Islet of Langerhans (tissue), 1 donor: ENCODE data around the gene NIPAL3.
A peak's percentile ranks its signal among the peaks of the same experiment; 100 is the strongest.

Experiments
- FAIRE-seq: peaks from one replicate; lab custom pipeline; 2011; peaks lifted over from hg19 to GRCh38; lab: Jason Lieb, UNC

Gene NIPAL3

GRCh38 chr1:24391882-24392603 is 23.6 kb upstream of the NIPAL3 start:
- FAIRE-seq, result no peak

GRCh38 chr1:24392604-24392946 is 23.0 kb upstream of the NIPAL3 start:
- no peak for FAIRE-seq

DNA sequence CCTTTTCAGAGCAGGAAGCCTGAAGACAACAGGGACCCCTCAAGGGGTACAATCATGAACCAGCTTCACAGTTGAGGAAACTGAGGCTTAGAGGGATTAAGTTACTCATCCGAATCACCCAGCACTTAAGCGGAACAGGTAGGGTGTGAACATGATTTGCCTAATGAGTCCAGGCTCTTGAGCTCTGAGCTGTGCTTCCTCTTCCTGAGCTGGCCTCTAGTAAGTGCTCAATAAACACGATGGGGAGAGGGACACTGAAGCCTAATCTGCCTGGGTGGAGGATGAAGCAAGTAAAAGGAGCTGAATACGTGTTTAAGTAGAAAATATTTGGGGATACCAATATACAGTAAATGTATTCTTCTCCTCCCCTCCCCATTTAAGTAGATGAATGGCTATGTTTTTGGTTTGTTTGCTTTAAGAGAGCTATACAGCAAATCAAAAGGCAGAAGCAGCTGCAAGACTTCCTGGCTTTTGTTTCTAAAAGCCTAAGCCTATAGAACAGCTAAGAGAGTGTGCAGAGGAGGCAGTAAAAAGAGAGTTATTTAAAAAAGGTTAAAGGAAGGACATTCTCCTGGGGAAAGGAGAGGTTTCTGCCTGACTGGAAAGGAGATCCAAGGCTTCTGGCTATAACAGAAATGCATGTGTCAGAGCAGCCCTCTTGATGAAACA is 22.5 kb upstream of the NIPAL3 start:
- FAIRE-seq, result no peak

- no peak for FAIRE-seq
Measured at GRCh38 chr1:24393892-24394291, 21.7 kb upstream of the NIPAL3 start.

- no peak for FAIRE-seq
Measured at GRCh38 chr1:24400065-24400464, 15.5 kb upstream of the NIPAL3 start.

- FAIRE-seq, result no peak
Measured at GRCh38 chr1:24403806-24404205, 11.8 kb upstream of the NIPAL3 start.

- FAIRE-seq, result no peak
Measured at GRCh38 chr1:24406788-24407187, 8.8 kb upstream of the NIPAL3 start.

DNA sequence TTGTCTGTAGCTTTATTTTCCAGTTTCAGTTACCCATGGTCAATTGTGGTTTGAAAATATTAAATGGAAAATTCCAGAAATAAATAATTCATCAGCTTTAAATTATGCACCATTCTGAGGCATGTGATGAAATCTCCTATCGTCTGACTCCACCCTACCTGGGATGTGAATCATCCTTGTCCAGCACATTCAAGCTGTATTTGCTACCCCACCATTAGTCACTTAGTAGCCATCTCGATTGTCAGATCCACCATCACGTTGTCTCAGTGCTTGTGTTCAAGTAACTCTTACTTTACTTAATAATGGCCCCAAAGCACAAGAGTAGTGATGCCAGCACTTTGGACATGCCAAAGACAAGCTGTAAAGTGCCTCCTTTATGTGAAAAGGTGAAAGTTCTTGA is 6.1 kb upstream of the NIPAL3 start:
- no peak for FAIRE-seq

- FAIRE-seq, result no peak
Measured at GRCh38 chr1:24410750-24411149, 4.9 kb upstream of the NIPAL3 start.

GRCh38 chr1:24411963-24412362 is 3.6 kb upstream of the NIPAL3 start:
- no peak for FAIRE-seq

DNA sequence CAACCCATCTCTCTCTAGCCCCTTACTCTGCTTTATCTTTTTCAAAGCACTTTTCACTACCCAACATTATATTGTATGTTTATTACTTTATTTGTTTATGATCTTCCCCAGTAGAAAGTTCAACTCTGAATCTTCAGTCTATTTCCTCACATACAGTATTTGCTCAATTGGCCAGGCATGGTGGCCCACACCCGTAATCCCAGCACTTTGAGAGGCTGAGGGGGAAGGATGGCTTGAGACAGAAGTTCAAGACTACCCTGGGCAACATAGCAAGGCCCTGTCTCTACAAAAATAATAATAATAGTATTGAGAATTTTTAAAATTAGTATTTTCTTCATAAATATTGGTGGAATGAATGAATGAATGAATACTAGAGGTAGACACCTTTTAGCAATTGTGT is 3.2 kb upstream of the NIPAL3 start:
- no peak for FAIRE-seq

DNA sequence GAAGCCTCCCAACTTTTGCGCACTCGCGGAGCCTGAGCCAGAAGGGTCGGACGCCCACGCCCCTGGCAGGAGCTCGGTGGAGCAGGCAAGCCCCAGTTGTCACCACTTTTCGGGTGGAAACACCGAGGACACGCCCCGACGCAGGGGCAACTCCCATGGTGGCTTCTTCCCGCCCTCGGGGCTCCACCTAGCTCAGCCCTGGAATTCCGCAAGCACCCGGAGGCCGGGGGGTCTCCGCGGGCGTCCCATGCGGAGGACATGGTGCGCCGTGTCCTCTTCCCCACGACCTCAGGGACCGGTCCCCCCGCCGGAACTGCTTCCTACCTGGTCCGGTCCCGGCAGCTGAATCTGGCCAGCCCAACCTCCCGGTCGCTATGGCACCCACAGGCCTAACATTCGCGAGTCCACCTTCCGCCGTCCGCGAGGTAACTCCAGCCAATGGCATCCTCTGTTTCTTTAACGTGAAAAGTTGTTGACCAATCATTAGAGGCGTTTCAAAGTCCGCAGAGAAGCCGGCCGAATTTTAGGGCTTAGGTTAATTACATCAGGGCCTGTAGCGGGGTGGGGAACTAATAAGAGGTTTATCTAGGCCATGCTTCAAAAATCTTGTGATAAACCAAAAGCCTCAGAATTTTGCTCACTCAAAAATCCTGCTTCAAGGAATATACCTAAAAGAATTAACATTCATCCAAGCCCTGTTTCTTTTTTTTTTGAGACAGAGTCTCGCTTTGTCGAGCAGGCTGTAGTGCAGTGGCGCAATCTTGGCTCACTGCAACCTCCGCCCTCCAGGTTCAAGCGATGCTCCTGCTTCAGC is 2.0 kb upstream of the NIPAL3 start, which contains the start of gene STPG1:
STPG1 (minus strand) TSS at position 433 of the 814 bp plus-strand sequence. CDS start 12,394 bp downstream, outside the sequence.
- peak; percentile 91 for FAIRE-seq

DNA sequence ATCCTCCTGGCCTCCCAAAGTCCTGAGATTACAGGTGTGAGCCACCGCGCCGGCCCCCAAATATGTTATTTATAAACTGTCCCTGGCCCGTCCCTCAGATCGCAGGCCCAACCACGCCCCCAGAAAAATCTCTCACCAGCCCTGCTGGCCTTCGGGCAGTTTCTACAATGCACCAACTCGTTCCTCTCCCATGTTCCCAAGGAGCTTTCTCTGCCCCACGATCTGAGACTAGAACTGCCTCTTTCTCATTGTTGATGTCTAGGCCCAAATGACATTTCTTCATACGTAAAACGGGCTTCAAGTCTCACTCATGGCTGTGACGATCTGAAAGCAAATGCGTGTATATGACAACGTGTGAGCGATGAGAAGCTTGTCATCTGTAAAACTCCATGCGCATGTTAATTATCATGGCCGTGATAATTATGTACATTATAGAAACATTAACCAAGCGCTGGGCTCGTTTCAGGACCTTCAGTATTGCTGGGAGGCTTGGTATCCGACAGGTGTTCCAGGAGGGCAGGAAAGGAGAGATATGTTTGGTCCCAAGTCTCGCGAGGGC is 748 bp upstream of the NIPAL3 start:
- FAIRE-seq, result no peak

- FAIRE-seq, result no peak
Measured at GRCh38 chr1:24415910-24416665, 486 bp downstream of the NIPAL3 start.

- FAIRE-seq, result no peak
Measured at GRCh38 chr1:24416666-24417391, 1.2 kb downstream of the NIPAL3 start.

DNA sequence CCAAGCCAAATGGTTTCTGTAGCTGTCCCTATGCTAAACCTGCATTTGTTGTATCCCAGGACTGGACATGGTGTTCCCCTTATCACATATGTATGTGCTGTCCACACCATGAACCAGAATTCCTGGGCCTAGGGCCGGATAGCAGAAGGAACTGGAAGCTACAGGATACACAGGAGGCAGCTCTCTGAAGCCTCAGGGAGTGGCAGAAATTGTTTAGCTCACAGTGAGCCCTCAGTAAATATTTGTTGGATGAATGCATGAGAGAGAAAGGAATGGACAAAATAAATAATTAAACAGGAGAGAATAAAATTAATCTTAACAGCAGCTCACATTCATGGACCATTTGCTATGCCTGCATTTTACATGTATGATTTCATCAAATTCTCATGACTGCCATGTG is 2.1 kb downstream of the NIPAL3 start:
- no peak for FAIRE-seq

DNA sequence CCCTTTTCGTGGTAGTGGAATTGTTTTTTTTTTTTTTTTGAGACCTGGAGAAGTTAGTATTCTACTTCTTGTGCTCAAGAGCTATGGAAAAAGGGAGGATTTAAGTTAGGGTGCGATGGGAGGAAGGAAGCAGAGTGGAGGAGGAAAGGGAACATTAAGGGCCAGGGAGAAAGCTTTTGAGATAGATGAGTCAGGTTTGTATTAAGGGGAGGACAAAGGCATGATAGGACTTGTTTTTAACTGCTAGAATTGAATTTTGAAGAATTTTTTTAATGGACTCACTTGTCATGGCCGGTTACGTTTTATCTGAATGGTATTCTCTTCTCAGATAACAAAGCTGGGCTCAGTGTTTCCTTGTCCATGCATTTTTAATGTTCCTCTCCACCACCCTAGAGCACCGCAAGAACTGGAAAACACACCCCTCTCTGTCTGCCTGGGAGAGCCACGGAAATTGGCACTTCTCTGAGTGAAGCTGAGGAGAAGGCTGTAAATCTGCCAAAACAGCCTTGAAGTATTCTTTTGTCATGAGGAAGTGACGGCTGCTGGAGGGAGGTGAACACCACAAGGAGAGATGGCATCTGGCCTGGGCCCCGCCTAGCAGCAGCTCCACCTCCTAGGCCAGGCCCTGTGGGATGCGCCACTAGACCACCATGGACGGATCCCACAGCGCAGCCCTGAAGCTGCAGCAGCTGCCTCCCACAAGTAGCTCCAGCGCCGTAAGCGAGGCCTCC is 3.5 kb downstream of the NIPAL3 start:
- no peak for FAIRE-seq

DNA sequence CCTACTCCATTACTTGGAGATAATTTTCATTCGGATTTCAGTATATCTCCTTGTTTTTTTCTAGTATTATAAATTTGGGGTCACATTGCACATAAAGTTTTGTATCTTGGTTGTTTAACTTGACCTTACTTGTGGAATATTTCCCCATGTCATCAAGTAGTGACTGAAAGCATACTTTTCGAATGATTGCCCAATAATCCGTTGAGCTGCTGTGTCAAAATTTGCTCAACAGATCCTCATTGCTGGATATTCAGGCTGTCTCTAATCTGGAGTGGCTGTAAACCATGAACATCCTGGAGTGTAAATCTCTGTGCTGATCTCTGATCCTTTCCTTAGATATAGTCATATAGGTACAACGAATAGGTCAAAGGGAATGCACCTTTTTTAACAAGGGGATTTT is 4.9 kb downstream of the NIPAL3 start:
- no peak for FAIRE-seq

GRCh38 chr1:24421502-24421901 is 5.9 kb downstream of the NIPAL3 start:
- FAIRE-seq, result no peak

- FAIRE-seq, result no peak
Measured at GRCh38 chr1:24424207-24424606, 8.6 kb downstream of the NIPAL3 start.

DNA sequence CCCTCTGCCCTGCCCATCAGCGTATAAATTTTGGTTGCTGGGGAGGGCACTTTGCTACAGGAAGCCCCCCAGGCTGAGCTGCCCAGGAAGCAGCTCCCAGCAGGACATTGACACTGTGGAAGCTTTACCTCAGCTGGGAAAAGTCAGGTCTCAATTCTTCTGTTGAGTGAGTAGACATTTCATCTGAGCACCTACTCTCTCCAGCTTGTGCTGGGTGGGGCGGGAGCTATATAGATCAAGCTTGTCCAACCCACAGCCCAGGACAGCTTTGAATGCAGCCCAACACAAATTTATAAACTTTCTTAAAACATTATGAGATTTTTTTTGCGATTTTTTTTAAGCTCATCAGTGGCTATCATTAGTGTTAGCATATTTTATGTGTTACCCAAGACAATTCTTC is 9.4 kb downstream of the NIPAL3 start:
- FAIRE-seq, result no peak
